HepG2 (cell line): ENCODE measurements around the gene PCGF2. TPM values are rescaled to one million over a fixed set of nuclear protein-coding genes. Genes with fewer than 3 reads are reported as not detected.

Experiments used
- ATAC-seq: fragments of 200-7000 bp; cut with Tn5 transposase; 3 replicates; pipeline ENCODE4 v1.9.1; 2020; ENCODE audit warnings: mild to moderate bottlenecking, moderate library complexity
- BruUV-seq: library from RNA; stranded (reverse); fragments of 400-500 nt; replicated peaks from 2 replicates; lab custom pipeline; 2021; lab: Mats Ljungman, UMichigan
- CTCF ChIA-PET: fragments of 300-600 bp; formaldehyde crosslinking; extraction: SDS; loops from one replicate; lab custom pipeline; 2021; ENCODE audit warnings: low total read pairs, inconsistent platforms, low intra/inter-chr PET ratio; lab: Yijun Ruan, JAX
- POLR2A ChIA-PET: fragments of 350-600 bp; sonication (Branson Sonifier 250); formaldehyde crosslinking; loops from one replicate; lab custom pipeline; 2020; ENCODE audit warnings: antibody characterized with exemption, inconsistent platforms; lab: Yijun Ruan, JAX
- DNase-seq: peaks from one replicate; pipeline ENCODE4 v3.0.0-alpha.2; 2015; ENCODE audit warnings: low spot score
- FAIRE-seq: peaks from 3 replicates; lab custom pipeline; 2011; peaks lifted over from hg19 to GRCh38; lab: Jason Lieb, UNC
- H2AFZ ChIP-seq: one replicate; pipeline ENCODE4 v1.6.1; 2011; ENCODE audit warnings: low read length, inconsistent platforms
- H3K27ac ChIP-seq: fragments of 300-600 bp; 3 replicates; pipeline ENCODE4 v1.8.0; 2011; ENCODE audit warnings: mixed run types, mild to moderate bottlenecking, mixed read lengths, low read length, inconsistent platforms; ENCODE audit not compliant: insufficient read depth; ENCODE audit errors: extremely low read length
- H3K27me3 ChIP-seq, 2 experiments: fragments of 200-600 bp in 1 of 2; 2 replicates in 1 of 2; 3 replicates in 1 of 2; pipeline versions ENCODE4 v1.6.0 to v1.8.0; 2011; ENCODE audit warnings: low read length in 2 of 2, mild to moderate bottlenecking in 2 of 2, moderate library complexity in 2 of 2, inconsistent platforms in 1 of 2; ENCODE audit not compliant: insufficient read depth in 2 of 2, control insufficient read depth in 1 of 2
- H3K36me3 ChIP-seq, 2 experiments: fragments of 200-600 bp in 1 of 2; replicated peaks in 1 of 2; 2 replicates in 1 of 2; 3 replicates in 1 of 2; pipeline versions ENCODE4 v1.5.1 to v1.8.0; 2011; ENCODE audit warnings: low read length in 2 of 2, inconsistent platforms in 1 of 2; ENCODE audit not compliant: insufficient read depth in 2 of 2, control insufficient read depth in 1 of 2
- H3K4me1 ChIP-seq: 2 replicates; pipeline ENCODE4 v1.5.1; 2012; ENCODE audit warnings: low read length, inconsistent platforms; ENCODE audit not compliant: insufficient read depth
- H3K4me2 ChIP-seq: 2 replicates; pipeline ENCODE4 v1.6.0; 2011; ENCODE audit warnings: low read depth, low read length, inconsistent platforms
- H3K4me3 ChIP-seq, 3 experiments: fragments of 200-600 bp in 1 of 3; sonication (generic), shearing (Covaris generic) in 1 of 3; replicated peaks in 1 of 3; 2 replicates each; pipeline ENCODE4 v1.5.1; 2011 to 2016; ENCODE audit warnings: low read length in 3 of 3, inconsistent platforms in 2 of 3, low read depth in 2 of 3, mild to moderate bottlenecking in 2 of 3, control low read depth in 1 of 3, mixed read lengths in 1 of 3; ENCODE audit not compliant: insufficient read depth in 1 of 3
- H3K79me2 ChIP-seq: one replicate; pipeline ENCODE4 v1.6.1; 2011; ENCODE audit warnings: low read length, inconsistent platforms; ENCODE audit not compliant: insufficient read depth
- H3K9ac ChIP-seq: 2 replicates; pipeline ENCODE4 v1.6.0; 2011; ENCODE audit warnings: mild to moderate bottlenecking, low read depth, low read length, inconsistent platforms; ENCODE audit not compliant: insufficient read depth
- H3K9me3 ChIP-seq: 2 replicates; pipeline ENCODE4 v1.5.1; 2012; ENCODE audit warnings: mild to moderate bottlenecking, low read length
- H4K20me1 ChIP-seq: 2 replicates; pipeline ENCODE4 v1.6.0; 2011; ENCODE audit warnings: inconsistent platforms, mild to moderate bottlenecking, low read length, moderate library complexity; ENCODE audit not compliant: insufficient read depth
- BATF2 ChIP-seq: sonication (generic); formaldehyde crosslinking; IDR thresholded peaks from 2 replicates; pipeline ENCODE4 v1.8.0; 2022; ENCODE audit warnings: mild to moderate bottlenecking, missing genetic modification reagents, moderate library complexity
- DDIT3 ChIP-seq: sonication (generic); formaldehyde crosslinking; IDR thresholded peaks from 2 replicates; pipeline ENCODE4 v1.4.0; 2020; ENCODE audit warnings: mild to moderate bottlenecking, missing genetic modification reagents
- HNRNPK ChIP-seq: fragments of 200-400 bp; formaldehyde crosslinking; IDR thresholded peaks from 2 replicates; pipeline ENCODE4 v1.6.1; 2018; ENCODE audit warnings: low read length, low read depth, moderate library complexity, mild to moderate bottlenecking; ENCODE audit not compliant: poor library complexity, severe bottlenecking
- MIXL1 ChIP-seq: IDR thresholded peaks from 2 replicates; pipeline ENCODE4 v1.6.1; 2016
- TAF1 ChIP-seq: sonication (generic); formaldehyde crosslinking; IDR thresholded peaks from 2 replicates; pipeline ENCODE4 v1.4.0; 2020; ENCODE audit warnings: missing genetic modification reagents
- ZMYM2 ChIP-seq: sonication (generic); formaldehyde crosslinking; IDR thresholded peaks from 2 replicates; pipeline ENCODE4 v1.8.0; 2022; ENCODE audit warnings: mild to moderate bottlenecking, missing genetic modification reagents
- ZNF296 ChIP-seq: sonication (generic); formaldehyde crosslinking; conservative IDR thresholded peaks from 2 replicates; pipeline ENCODE4 v1.5.0; 2020; ENCODE audit warnings: mild to moderate bottlenecking, missing genetic modification reagents
- ZNF432 ChIP-seq: sonication (generic); formaldehyde crosslinking; IDR thresholded peaks from 2 replicates; pipeline ENCODE4 v1.5.0; 2020; ENCODE audit warnings: missing genetic modification reagents, mild to moderate bottlenecking, borderline replicate concordance
- WGBS: methylation state at CpG from one replicate; pipeline ENCODE4 v1.1.6; 2017; ENCODE audit warnings: low lambda C conversion rate; 5-methylcytosine and 5-hydroxymethylcytosine counted together
- in situ Hi-C: cut with HindIII; loops from 2 replicates; pipeline ENCODE4 v1.10.0; 2017; ENCODE audit warnings: low pct_unique_long_range_greater_than_20kb; ENCODE audit not compliant: extremely low pct_ligation_motif_present
- intact Hi-C: fragments of 100-400 bp; cut with micrococcal nuclease; formaldehyde crosslinking; loops from one replicate; pipeline ENCODE4 v1.10.0; 2022; ENCODE audit not compliant: unreplicated experiment
- polyA plus RNA-seq, 8 experiments: library from polyadenylated mRNA; depleted of rRNA in 3 of 8; stranded (reverse) in 7 of 8; unstranded in 1 of 8; fragments of >200 nt; fragmentation: Illumina TruSeq in 4 of 8; extraction: Trizol in 4 of 8; gene quantifications; 2 replicates each; pipeline versions ENCODE4 v1.2.1 to v1.2.3, GENCODE V29; 2011 to 2016; ENCODE audit warnings: low read depth in 4 of 8, missing spikeins in 1 of 8, mixed read lengths in 1 of 8; ENCODE audit not compliant: insufficient read depth in 1 of 8
- total RNA-seq, 5 experiments: library from RNA; depleted of rRNA; stranded (reverse); fragments of >200 nt; fragmentation: Illumina TruSeq; extraction: Trizol; gene quantifications; 2 replicates each; pipeline ENCODE4 v1.2.3, GENCODE V29; 2016; ENCODE audit warnings: low read depth in 1 of 5
- TF ChIP-seq, protein P1 (sequence below): sonication (generic); formaldehyde crosslinking; IDR thresholded peaks from 2 replicates; pipeline ENCODE4 v1.4.0; 2020; ENCODE audit warnings: low read depth, missing genetic modification reagents
- TF ChIP-seq, protein P2 (sequence below): sonication (generic); formaldehyde crosslinking; conservative IDR thresholded peaks from 2 replicates; pipeline ENCODE4 v1.8.0; 2022; ENCODE audit warnings: missing genetic modification reagents
- TF ChIP-seq, protein P3 (sequence below): sonication (generic); formaldehyde crosslinking; conservative IDR thresholded peaks from 2 replicates; pipeline ENCODE4 v1.4.0; 2020; ENCODE audit warnings: missing genetic modification reagents

PCGF2 gene
- total and polyA plus RNA-seq, 2 of the 13 experiments (the other 11 are each of a cell fraction or from before 2014, with no cell fraction given) = 11.6 to 29.4 TPM

- H3K4me2 ChIP-seq = no peak overlapping the region
- H3K9me3 ChIP-seq = no peaks in the 10 kb centered on the region
- ATAC-seq (no peak), DNase-seq (no peak)
- intact Hi-C loops = no loop called here
- H3K4me3 ChIP-seq = no peak overlapping the region
- CTCF ChIA-PET = no interaction called here
- TF ChIP-seq ZNF432 (CRISPR knock-in tag) (no peak), TAF1 (CRISPR knock-in tag) (peak; percentile 20; the same call in 1 of the 2 replicates), MIXL1 (CRISPR knock-in tag) (no peak), BATF2 (CRISPR knock-in tag) (no peak)
- TF ChIP-seq, all 625 proteins: peak for 1
- no peaks in the 10 kb centered on the region for H4K20me1 ChIP-seq
- H3K79me2 ChIP-seq = peaks cover 5% of the 10 kb centered on the region
- POLR2A ChIA-PET = no interaction called here
- no peak overlapping the region for H2AFZ ChIP-seq
- WGBS = 99% methylated on average over 6 of the region's 6 CpGs
- H3K27ac ChIP-seq = no peak overlapping the region
- no peaks in the 10 kb centered on the region for H3K27me3 ChIP-seq
- H3K9ac ChIP-seq = no peak overlapping the region
- peaks cover 24 to 50% of the 10 kb centered on the region in 2 experiments for H3K36me3 ChIP-seq
- no peaks in the 10 kb centered on the region for H3K4me1 ChIP-seq
- in situ Hi-C loops = no loop called here
- no TSS peak for BruUV-seq
- no peak for FAIRE-seq
Measured at GRCh38 chr17:38786372-38786771, 38.2 kb upstream of the PCGF2 start.

- H3K27ac ChIP-seq = no peak overlapping the region
- H3K4me3 ChIP-seq = no peak overlapping the region
- ChIA-PET CTCF (no interaction called here), POLR2A (no interaction called here)
- no peaks in the 10 kb centered on the region for H3K9me3 ChIP-seq
- H2AFZ ChIP-seq = no peak overlapping the region
- intact Hi-C loops (no loop called here), in situ Hi-C loops (no loop called here)
- H3K4me1 ChIP-seq = no peaks in the 10 kb centered on the region
- no peaks in the 10 kb centered on the region for H4K20me1 ChIP-seq
- BruUV-seq = no TSS peak
- DNase-seq (no peak), FAIRE-seq (no peak), ATAC-seq (peak; percentile 50)
- H3K79me2 ChIP-seq = no peaks in the 10 kb centered on the region
- no peaks in the 10 kb centered on the region for H3K27me3 ChIP-seq
- peaks cover 51 to 81% of the 10 kb centered on the region in 2 experiments for H3K36me3 ChIP-seq
- H3K4me2 ChIP-seq = no peak overlapping the region
- WGBS = 98% methylated on average over 3 of the region's 3 CpGs
- no peak overlapping the region for H3K9ac ChIP-seq
- TF ChIP-seq, protein P1, sequence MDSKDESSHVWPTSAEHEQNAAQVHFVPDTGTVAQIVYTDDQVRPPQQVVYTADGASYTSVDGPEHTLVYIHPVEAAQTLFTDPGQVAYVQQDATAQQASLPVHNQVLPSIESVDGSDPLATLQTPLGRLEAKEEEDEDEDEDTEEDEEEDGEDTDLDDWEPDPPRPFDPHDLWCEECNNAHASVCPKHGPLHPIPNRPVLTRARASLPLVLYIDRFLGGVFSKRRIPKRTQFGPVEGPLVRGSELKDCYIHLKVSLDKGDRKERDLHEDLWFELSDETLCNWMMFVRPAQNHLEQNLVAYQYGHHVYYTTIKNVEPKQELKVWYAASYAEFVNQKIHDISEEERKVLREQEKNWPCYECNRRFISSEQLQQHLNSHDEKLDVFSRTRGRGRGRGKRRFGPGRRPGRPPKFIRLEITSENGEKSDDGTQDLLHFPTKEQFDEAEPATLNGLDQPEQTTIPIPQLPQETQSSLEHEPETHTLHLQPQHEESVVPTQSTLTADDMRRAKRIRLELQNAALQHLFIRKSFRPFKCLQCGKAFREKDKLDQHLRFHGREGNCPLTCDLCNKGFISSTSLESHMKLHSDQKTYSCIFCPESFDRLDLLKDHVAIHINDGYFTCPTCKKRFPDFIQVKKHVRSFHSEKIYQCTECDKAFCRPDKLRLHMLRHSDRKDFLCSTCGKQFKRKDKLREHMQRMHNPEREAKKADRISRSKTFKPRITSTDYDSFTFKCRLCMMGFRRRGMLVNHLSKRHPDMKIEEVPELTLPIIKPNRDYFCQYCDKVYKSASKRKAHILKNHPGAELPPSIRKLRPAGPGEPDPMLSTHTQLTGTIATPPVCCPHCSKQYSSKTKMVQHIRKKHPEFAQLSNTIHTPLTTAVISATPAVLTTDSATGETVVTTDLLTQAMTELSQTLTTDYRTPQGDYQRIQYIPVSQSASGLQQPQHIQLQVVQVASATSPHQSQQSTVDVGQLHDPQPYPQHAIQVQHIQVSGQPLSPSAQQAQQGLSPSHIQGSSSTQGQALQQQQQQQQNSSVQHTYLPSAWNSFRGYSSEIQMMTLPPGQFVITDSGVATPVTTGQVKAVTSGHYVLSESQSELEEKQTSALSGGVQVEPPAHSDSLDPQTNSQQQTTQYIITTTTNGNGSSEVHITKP (CRISPR knock-in tag) = no peak
- TF ChIP-seq ZNF296 = no peak
- TF ChIP-seq HNRNPK = no peak
- TF ChIP-seq, protein P2, sequence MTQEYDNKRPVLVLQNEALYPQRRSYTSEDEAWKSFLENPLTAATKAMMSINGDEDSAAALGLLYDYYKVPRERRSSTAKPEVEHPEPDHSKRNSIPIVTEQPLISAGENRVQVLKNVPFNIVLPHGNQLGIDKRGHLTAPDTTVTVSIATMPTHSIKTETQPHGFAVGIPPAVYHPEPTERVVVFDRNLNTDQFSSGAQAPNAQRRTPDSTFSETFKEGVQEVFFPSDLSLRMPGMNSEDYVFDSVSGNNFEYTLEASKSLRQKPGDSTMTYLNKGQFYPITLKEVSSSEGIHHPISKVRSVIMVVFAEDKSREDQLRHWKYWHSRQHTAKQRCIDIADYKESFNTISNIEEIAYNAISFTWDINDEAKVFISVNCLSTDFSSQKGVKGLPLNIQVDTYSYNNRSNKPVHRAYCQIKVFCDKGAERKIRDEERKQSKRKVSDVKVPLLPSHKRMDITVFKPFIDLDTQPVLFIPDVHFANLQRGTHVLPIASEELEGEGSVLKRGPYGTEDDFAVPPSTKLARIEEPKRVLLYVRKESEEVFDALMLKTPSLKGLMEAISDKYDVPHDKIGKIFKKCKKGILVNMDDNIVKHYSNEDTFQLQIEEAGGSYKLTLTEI (CRISPR knock-in tag) = no peak
- TF ChIP-seq, protein P3, sequence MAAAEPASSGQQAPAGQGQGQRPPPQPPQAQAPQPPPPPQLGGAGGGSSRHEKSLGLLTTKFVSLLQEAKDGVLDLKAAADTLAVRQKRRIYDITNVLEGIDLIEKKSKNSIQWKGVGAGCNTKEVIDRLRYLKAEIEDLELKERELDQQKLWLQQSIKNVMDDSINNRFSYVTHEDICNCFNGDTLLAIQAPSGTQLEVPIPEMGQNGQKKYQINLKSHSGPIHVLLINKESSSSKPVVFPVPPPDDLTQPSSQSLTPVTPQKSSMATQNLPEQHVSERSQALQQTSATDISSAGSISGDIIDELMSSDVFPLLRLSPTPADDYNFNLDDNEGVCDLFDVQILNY (CRISPR knock-in tag) = no peak
- no peak for TF ChIP-seq ZMYM2 (CRISPR knock-in tag)
- no peak for TF ChIP-seq DDIT3
Measured at GRCh38 chr17:38783227-38783626, 35.1 kb upstream of the PCGF2 start.
